NCI-H187 treated with DMSO at 0.1 percent for 48 hours (cell line): ENCODE results near the gene PAMR1.

ENCODE experiments used
- DNase-seq: peaks from one replicate; lab custom pipeline; 2025; lab: John Stamatoyannopoulos, UW

The PAMR1 gene

GRCh38 chr11:35402751-35403660 is 122.4 kb downstream of the PAMR1 start:
- DNase-seq = no peak

- DNase-seq = no peak
These were observed 126.5 kb downstream of the PAMR1 start for GRCh38 chr11:35398881-35399280.

- DNase-seq = no peak
These were observed 130.5 kb downstream of the PAMR1 start for GRCh38 chr11:35394941-35395340.

GRCh38 chr11:35393098-35393497 is 132.3 kb downstream of the PAMR1 start:
- DNase-seq = peak; percentile 67

- peak; percentile 22 for DNase-seq
These were observed 133.3 kb downstream of the PAMR1 start for GRCh38 chr11:35391922-35392688.

- no peak for DNase-seq
These were observed 134.4 kb downstream of the PAMR1 start for GRCh38 chr11:35390737-35391682.

- DNase-seq = no peak
These were observed 135.4 kb downstream of the PAMR1 start for GRCh38 chr11:35389897-35390465.

- DNase-seq = no peak
These were observed 136.3 kb downstream of the PAMR1 start for GRCh38 chr11:35389112-35389511.

- no peak for DNase-seq
These were observed 137.4 kb downstream of the PAMR1 start for GRCh38 chr11:35388061-35388460.

- DNase-seq = no peak
These were observed 138.1 kb downstream of the PAMR1 start for GRCh38 chr11:35387111-35387982.

- DNase-seq = no peak
These were observed 141.5 kb downstream of the PAMR1 start for GRCh38 chr11:35383953-35384352.
